WERI-Rb-1 (cell line): ENCODE data around the gene SLC66A3.

Experiments
- DNase-seq: peaks from one replicate; pipeline ENCODE4 v3.0.0-alpha.2; 2020
- H3K27ac ChIP-seq: fragments of 250-450 bp; sonication (Bioruptor Pico); 2 replicates; pipeline ENCODE4 v1.5.1; 2020; ENCODE audit warnings: mild to moderate bottlenecking, moderate library complexity
- H3K27me3 ChIP-seq: fragments of 250-450 bp; sonication (Bioruptor Pico); 2 replicates; pipeline ENCODE4 v1.5.1; 2021; ENCODE audit warnings: mild to moderate bottlenecking, low read depth, moderate library complexity; ENCODE audit not compliant: insufficient read depth, severe bottlenecking
- H3K36me3 ChIP-seq: fragments of 250-450 bp; sonication (Bioruptor Pico); 2 replicates; pipeline ENCODE4 v1.5.1; 2020; ENCODE audit warnings: mild to moderate bottlenecking, moderate library complexity
- H3K4me3 ChIP-seq: 2 replicates; pipeline ENCODE4 v1.5.1; 2011; ENCODE audit warnings: low read depth, mild to moderate bottlenecking, control low read depth, low read length
- H3K9me3 ChIP-seq: fragments of 250-450 bp; sonication (Bioruptor Pico); 2 replicates; pipeline ENCODE4 v1.5.1; 2021; ENCODE audit warnings: mild to moderate bottlenecking, moderate library complexity; ENCODE audit not compliant: severe bottlenecking
- CTCF ChIP-seq: IDR thresholded peaks from 2 replicates; pipeline ENCODE4 v1.5.1; 2011; ENCODE audit warnings: low read depth, mild to moderate bottlenecking, control low read depth, inconsistent platforms, low read length

SLC66A3 gene

DNA sequence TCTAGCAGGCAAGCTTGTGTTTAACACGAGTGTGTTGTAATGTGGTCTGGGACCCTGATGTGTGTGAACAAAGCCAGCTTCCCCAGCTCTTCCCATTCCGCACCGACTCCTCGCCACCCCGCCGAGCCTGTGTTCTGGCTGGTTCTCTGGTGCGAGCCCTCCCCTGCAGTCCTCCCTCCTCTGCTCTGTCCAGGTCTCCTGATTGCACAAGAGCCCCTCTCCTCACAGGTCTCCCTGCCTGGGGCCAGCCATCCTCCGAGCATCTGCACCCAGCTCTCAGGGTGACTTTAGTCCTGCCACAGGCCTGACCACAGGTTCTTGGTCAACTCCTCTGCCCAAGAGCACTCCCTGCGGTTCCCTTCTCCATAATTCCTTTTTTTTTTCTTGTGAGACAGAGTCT lies 13.2 kb downstream of the SLC66A3 start:
- H3K36me3 ChIP-seq: no peaks in the 10 kb centered on the region
- no peak overlapping the region for H3K4me3 ChIP-seq
- TF ChIP-seq CTCF: no peak
- H3K9me3 ChIP-seq: no peaks in the 10 kb centered on the region
- no peaks in the 10 kb centered on the region for H3K27me3 ChIP-seq
- no peak for DNase-seq
- no peak overlapping the region for H3K27ac ChIP-seq

- Histone ChIP-seq H3K36me3 (no peaks in the 10 kb centered on the region), H3K4me3 (no peak overlapping the region), H3K27ac (no peak overlapping the region), H3K9me3 (no peaks in the 10 kb centered on the region), H3K27me3 (no peaks in the 10 kb centered on the region)
- DNase-seq: no peak
- no peak for TF ChIP-seq CTCF
These were observed 14.1 kb downstream of the SLC66A3 start for GRCh38 chr2:11169333-11169732.

DNA sequence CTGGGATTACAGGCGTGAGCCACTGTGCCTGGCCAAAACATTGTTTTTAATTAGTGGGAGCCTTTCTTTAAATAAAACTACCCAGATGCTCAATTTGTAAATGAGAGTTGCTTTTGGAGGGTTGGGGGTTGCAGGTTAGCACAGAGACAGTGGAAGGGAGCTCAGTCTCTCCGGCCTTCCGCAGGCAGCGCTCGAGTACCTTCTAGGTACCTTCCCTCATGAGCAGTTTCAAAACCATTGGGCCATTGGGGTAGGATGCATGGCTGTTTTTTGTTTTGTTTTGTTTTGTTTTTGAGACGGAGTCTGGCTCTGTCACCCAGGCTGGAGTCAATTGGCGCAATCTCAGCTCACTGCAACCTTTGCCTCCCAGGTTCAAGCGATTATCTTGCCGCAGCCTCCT lies 19.0 kb downstream of the SLC66A3 start:
- Histone ChIP-seq H3K4me3 (no peak overlapping the region), H3K27ac (no peak overlapping the region), H3K9me3 (no peaks in the 10 kb centered on the region), H3K27me3 (no peaks in the 10 kb centered on the region), H3K36me3 (no peaks in the 10 kb centered on the region)
- no peak for TF ChIP-seq CTCF
- DNase-seq: no peak

DNA sequence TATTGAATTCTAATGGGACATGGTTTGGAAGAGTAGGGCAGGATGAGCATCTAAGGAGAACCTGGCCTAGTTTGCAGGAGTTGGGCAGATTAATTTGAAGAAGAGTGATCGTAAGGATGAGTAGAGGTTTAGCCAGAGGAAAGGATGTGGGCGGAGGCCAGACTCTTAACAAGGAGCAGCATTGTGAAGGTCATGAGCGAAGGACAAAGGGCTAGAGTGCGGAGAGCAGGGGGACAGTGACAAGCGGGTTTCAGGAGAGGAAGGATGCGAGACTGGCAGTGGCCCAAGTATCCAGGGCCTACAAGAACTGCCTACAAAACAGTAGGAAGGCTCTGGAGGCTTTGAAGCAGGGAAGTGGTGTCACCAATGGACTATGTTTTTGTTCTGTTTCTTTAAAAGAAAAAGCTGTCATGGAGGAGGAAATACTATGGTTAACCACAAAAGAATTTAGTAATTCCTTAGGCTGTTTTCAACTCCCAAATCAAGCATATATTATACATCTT lies 20.1 kb downstream of the SLC66A3 start:
- DNase-seq: no peak
- Histone ChIP-seq H3K36me3 (no peaks in the 10 kb centered on the region), H3K27me3 (no peaks in the 10 kb centered on the region), H3K4me3 (no peak overlapping the region), H3K27ac (no peak overlapping the region), H3K9me3 (no peaks in the 10 kb centered on the region)
- no peak for TF ChIP-seq CTCF

DNA sequence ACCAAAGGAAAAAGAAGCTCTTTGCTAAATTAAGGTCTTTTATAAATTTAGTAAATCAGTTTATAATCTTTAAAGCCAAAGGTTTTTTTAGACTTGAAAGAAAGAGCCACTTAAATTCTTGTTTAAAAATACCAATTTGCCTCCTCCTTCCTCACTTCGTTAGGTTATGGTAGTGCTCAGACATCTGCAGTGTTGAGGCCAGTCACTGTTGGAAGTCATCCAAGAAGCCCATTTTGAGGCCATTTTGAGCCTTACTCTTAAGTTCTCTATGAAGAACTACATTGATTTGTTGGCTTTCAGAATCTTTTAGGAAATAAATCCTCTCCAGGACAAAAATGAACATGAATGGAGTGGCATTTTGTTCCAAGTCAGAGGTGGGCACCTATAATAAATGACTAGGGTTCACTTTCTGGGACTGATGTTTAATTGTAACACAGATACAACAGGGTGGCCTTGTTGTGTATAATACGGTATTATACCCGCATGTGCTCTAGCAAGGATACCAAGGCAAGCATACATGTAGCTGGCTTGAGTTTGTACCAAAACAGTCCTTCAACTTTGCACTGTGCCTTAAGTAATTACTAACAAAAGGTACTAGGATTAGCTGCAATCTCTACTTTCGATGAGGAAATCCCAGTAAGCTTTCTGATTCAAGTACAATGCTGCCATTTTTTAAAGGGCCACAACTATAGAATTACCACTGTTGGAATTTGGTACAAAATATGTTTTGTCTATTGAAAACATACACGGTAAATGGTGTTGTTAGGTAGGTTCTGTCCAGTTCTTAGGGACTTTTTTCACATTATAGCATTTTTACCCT lies 22.8 kb downstream of the SLC66A3 start:
- Histone ChIP-seq H3K9me3 (no peaks in the 10 kb centered on the region), H3K4me3 (no peak overlapping the region), H3K27ac (no peak overlapping the region), H3K36me3 (peaks cover 5% of the 10 kb centered on the region), H3K27me3 (no peaks in the 10 kb centered on the region)
- no peak for TF ChIP-seq CTCF
- no peak for DNase-seq

DNA sequence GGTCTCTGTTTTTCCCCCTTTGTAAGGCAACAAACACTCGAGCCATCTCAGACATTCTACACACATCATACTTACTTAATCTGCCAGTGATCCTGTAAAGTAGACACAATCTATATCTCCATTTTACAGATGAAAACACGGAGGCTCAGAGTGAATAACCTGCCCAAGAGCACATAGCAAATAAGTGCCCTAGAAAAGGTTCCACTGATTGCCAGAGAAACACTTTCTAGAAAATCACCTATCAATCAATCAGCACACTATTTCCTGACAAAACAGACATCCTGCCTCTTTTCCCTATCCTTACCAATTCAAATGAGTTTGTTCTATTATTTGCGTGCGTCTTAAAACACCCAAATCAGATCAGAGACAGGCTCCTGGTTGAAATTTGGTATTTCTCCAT lies 23.9 kb downstream of the SLC66A3 start:
- no peak for DNase-seq
- H3K27me3 ChIP-seq: no peaks in the 10 kb centered on the region
- peaks cover 12% of the 10 kb centered on the region for H3K36me3 ChIP-seq
- no peak for TF ChIP-seq CTCF
- no peak overlapping the region for H3K27ac ChIP-seq
- H3K9me3 ChIP-seq: no peaks in the 10 kb centered on the region
- no peak overlapping the region for H3K4me3 ChIP-seq
